OCI-LY3 (cell line): ENCODE data around the gene MPRIP.

Experiments used
- CTCF ChIP-seq: fragments of 200-600, 300-600 bp; sonication (generic); IDR thresholded peaks from 2 replicates; pipeline ENCODE4 v1.5.1; 2014; ENCODE audit warnings: antibody characterized with exemption, low read length, low read depth
- EZH2phosphoT487 ChIP-seq: fragments of 200-600 bp; shearing (Covaris generic); IDR thresholded peaks from 2 replicates; pipeline ENCODE4 v1.6.1; 2018; ENCODE audit warnings: antibody characterized with exemption, mixed run types, low read depth

GRCh38 chr17:17217995-17218394 lies 175.7 kb downstream of the MPRIP start:
- TF ChIP-seq CTCF = no peak
- no peak for TF ChIP-seq EZH2phosphoT487
